GM23338 (cell line): ENCODE data around the gene SYT14. TPM values are rescaled to one million over a fixed set of nuclear protein-coding genes. Genes with fewer than 3 reads are reported as not detected.
"Not testable (repeated sequence)": the region's sequence is repeated elsewhere in the genome, so short reads cannot be mapped to it uniquely, and the experiment has no call there.

Source experiments
- ATAC-seq: fragments of 200-7000 bp; cut with Tn5 transposase; 3 replicates; pipeline ENCODE4 v1.9.1; 2020
- DNase-seq: peaks from one replicate; pipeline ENCODE4 v3.0.0-alpha.2; 2015; ENCODE audit warnings: low spot score
- H2AFZ ChIP-seq: fragments of 200-600 bp; sonication (generic); 2 replicates; pipeline ENCODE4 v1.8.0; 2016; ENCODE audit warnings: antibody characterized with exemption, mild to moderate bottlenecking, moderate library complexity
- H3F3A ChIP-seq: fragments of 200-600 bp; sonication (generic); replicated peaks from 2 replicates; pipeline ENCODE4 v1.8.0; 2017; ENCODE audit warnings: antibody characterized with exemption, mixed run types, low read depth
- H3K27ac ChIP-seq: fragments of 200-600 bp; sonication (generic); 2 replicates; pipeline ENCODE4 v1.6.1; 2016; ENCODE audit warnings: low read depth
- H3K27me3 ChIP-seq: fragments of 200-600 bp; sonication (generic); 2 replicates; pipeline ENCODE4 v1.8.0; 2016; ENCODE audit warnings: mild to moderate bottlenecking, mixed run types, moderate library complexity; ENCODE audit not compliant: insufficient read depth
- H3K36me3 ChIP-seq: fragments of 200-600 bp; sonication (generic); 2 replicates; pipeline ENCODE4 v1.8.0; 2016; ENCODE audit warnings: mild to moderate bottlenecking; ENCODE audit not compliant: insufficient read depth
- H3K4me1 ChIP-seq: fragments of 200-600 bp; sonication (generic); 2 replicates; pipeline ENCODE4 v1.8.0; 2016; ENCODE audit warnings: mild to moderate bottlenecking, moderate library complexity; ENCODE audit not compliant: insufficient read depth
- H3K4me2 ChIP-seq: fragments of 200-600 bp; sonication (generic); 2 replicates; pipeline ENCODE4 v1.7.1; 2017; ENCODE audit warnings: mixed run types
- H3K4me3 ChIP-seq: fragments of 200-600 bp; sonication (generic); 2 replicates; pipeline ENCODE4 v1.6.1; 2016; ENCODE audit warnings: mixed run types
- H3K79me2 ChIP-seq: fragments of 200-600 bp; sonication (generic); replicated peaks from 2 replicates; pipeline ENCODE4 v1.8.0; 2017; ENCODE audit warnings: mild to moderate bottlenecking; ENCODE audit not compliant: insufficient read depth
- H3K9me2 ChIP-seq: fragments of 200-600 bp; sonication (generic); 2 replicates; pipeline ENCODE4 v1.8.0; 2017; ENCODE audit not compliant: insufficient read depth
- H4K20me1 ChIP-seq: fragments of 200-600 bp; sonication (generic); replicated peaks from 2 replicates; pipeline ENCODE4 v1.8.0; 2017; ENCODE audit warnings: mild to moderate bottlenecking; ENCODE audit not compliant: insufficient read depth
- H3K27ac Mint-ChIP-seq: 2 replicates; pipeline ENCODE4 v1.8.0; 2020; ENCODE audit warnings: inconsistent platforms, mild to moderate bottlenecking, moderate library complexity, mixed read lengths
- H3K27me3 Mint-ChIP-seq: 3 replicates; pipeline ENCODE4 v1.8.0; 2022; ENCODE audit warnings: low read depth, mild to moderate bottlenecking, moderate library complexity, mixed read lengths, inconsistent platforms; ENCODE audit not compliant: insufficient read depth, poor library complexity
- H3K36me3 Mint-ChIP-seq: 3 replicates; pipeline ENCODE4 v1.8.0; 2021; ENCODE audit warnings: low read depth, mild to moderate bottlenecking, inconsistent platforms, moderate library complexity, mixed read lengths
- H3K4me1 Mint-ChIP-seq: 3 replicates; pipeline ENCODE4 v1.8.0; 2020; ENCODE audit warnings: mild to moderate bottlenecking, inconsistent platforms, mixed read lengths
- H3K4me3 Mint-ChIP-seq: 3 replicates; pipeline ENCODE4 v1.8.0; 2021; ENCODE audit warnings: moderate library complexity, mild to moderate bottlenecking, inconsistent platforms, mixed read lengths
- H3K9me3 Mint-ChIP-seq: 3 replicates; pipeline ENCODE4 v1.8.0; 2020; ENCODE audit warnings: moderate library complexity, mild to moderate bottlenecking, inconsistent platforms, mixed read lengths
- CTCF ChIP-seq, 2 experiments: fragments of 200-600 bp in 1 of 2; sonication (generic) in 1 of 2; conservative IDR thresholded peaks; 2 replicates each; pipeline versions ENCODE4 v1.5.1 to v1.6.1; 2016 to 2017; ENCODE audit warnings: antibody characterized with exemption in 2 of 2, low read depth in 2 of 2, mild to moderate bottlenecking in 2 of 2, moderate library complexity in 1 of 2
- ETS1 ChIP-seq: IDR thresholded peaks from 2 replicates; pipeline ENCODE4 v1.6.1; 2016; ENCODE audit warnings: antibody characterized with exemption
- EZH2 ChIP-seq: fragments of 200-600 bp; sonication (generic); IDR thresholded peaks from one replicate; pipeline ENCODE4 v1.8.0; 2017; ENCODE audit warnings: antibody characterized with exemption, mild to moderate bottlenecking, low read depth; ENCODE audit not compliant: unreplicated experiment
- EZH2phosphoT487 ChIP-seq: fragments of 200-600 bp; sonication (generic); IDR thresholded peaks from one replicate; pipeline ENCODE4 v1.8.1; 2018; ENCODE audit warnings: antibody characterized with exemption; ENCODE audit not compliant: unreplicated experiment
- JUNB ChIP-seq: IDR thresholded peaks from one replicate; pipeline ENCODE4 v1.6.1; 2016; ENCODE audit warnings: antibody characterized with exemption; ENCODE audit not compliant: unreplicated experiment
- NANOG ChIP-seq: IDR thresholded peaks from 2 replicates; pipeline ENCODE4 v1.6.1; 2016; ENCODE audit warnings: antibody characterized with exemption, borderline replicate concordance
- POLR2AphosphoS5 ChIP-seq: IDR thresholded peaks from 2 replicates; pipeline ENCODE4 v1.6.1; 2016; ENCODE audit warnings: antibody characterized with exemption, low read depth
- REST ChIP-seq: IDR thresholded peaks from one replicate; pipeline ENCODE4 v1.6.1; 2018; ENCODE audit warnings: antibody characterized with exemption; ENCODE audit not compliant: unreplicated experiment
- STAT1 ChIP-seq: IDR thresholded peaks from one replicate; pipeline ENCODE4 v1.6.1; 2016; ENCODE audit warnings: antibody characterized with exemption; ENCODE audit not compliant: unreplicated experiment
- ZNF331 ChIP-seq: fragments of 250-450 bp; sonication (Bioruptor Pico); IDR thresholded peaks from 2 replicates; pipeline ENCODE4 v1.5.0; 2020; ENCODE audit warnings: low read depth, mild to moderate bottlenecking, moderate library complexity
- polyA plus RNA-seq: library from polyadenylated mRNA; unstranded; fragments of >200 nt; fragmentation: Nextera tagmentation; extraction: Ambion mirVana; gene quantifications from 2 replicates; pipeline ENCODE4 v1.2.1, GENCODE V29; 2016
- total RNA-seq: library from RNA; depleted of rRNA; stranded (reverse); fragments of >200 nt; shearing (Covaris generic); gene quantifications from 2 replicates; pipeline ENCODE4 v1.2.3, GENCODE V29; 2014

The SYT14 gene
- total and polyA plus RNA-seq, 2 experiments from 2014 or later: 5.2 to 22.4 TPM

GRCh38 chr1:210049616-210050015, 111.6 kb downstream of the SYT14 start (continued):
- TF ChIP-seq REST (no peak), EZH2phosphoT487 (no peak), STAT1 (no peak), ETS1 (no peak), NANOG (no peak), EZH2 (no peak)

GRCh38 chr1:210050491-210050890, 112.5 kb downstream of the SYT14 start:
- not testable (repeated sequence) for H3F3A ChIP-seq, H3K4me2 ChIP-seq, DNase-seq, H3K4me3 ChIP-seq, H3K36me3 ChIP-seq, H3K4me1 Mint-ChIP-seq, H3K27me3 Mint-ChIP-seq, H3K9me3 Mint-ChIP-seq, H3K27me3 ChIP-seq, H3K79me2 ChIP-seq, H3K27ac Mint-ChIP-seq, H3K27ac ChIP-seq, H2AFZ ChIP-seq, H3K4me1 ChIP-seq, ATAC-seq, H3K9me2 ChIP-seq, H4K20me1 ChIP-seq, H3K4me3 Mint-ChIP-seq
- H3K36me3 Mint-ChIP-seq: peaks cover 32% of the 10 kb centered on the region

- Histone ChIP-seq H3K4me2 (no peak overlapping the region), H3K79me2 (no peaks in the 10 kb centered on the region), H3F3A (no peaks in the 10 kb centered on the region), H4K20me1 (no peaks in the 10 kb centered on the region), H3K4me1 (no peaks in the 10 kb centered on the region), H3K27me3 (no peaks in the 10 kb centered on the region), H3K9me2 (no peaks in the 10 kb centered on the region), H3K36me3 (no peaks in the 10 kb centered on the region), H3K27ac (no peak overlapping the region), H3K4me3 (no peak overlapping the region), H2AFZ (no peak overlapping the region)
- TF ChIP-seq CTCF (conservative IDR thresholded peaks at IDR 0.05; ENCODE audit: low read depth in 2 of 2) (no peak), STAT1 (no peak), EZH2 (no peak), ETS1 (no peak), EZH2phosphoT487 (no peak), POLR2AphosphoS5 (no peak), NANOG (no peak), ZNF331 (no peak), JUNB (no peak)
- Mint-ChIP-seq H3K27ac (no peak overlapping the region), H3K4me3 (no peak overlapping the region), H3K4me1 (no peaks in the 10 kb centered on the region; the same call in 2 of the 3 replicates), H3K36me3 (peaks cover 24% of the 10 kb centered on the region), H3K9me3 (peaks cover 3% of the 10 kb centered on the region; the same call in 1 of the 3 replicates), H3K27me3 (no peaks in the 10 kb centered on the region)
- ATAC-seq (no peak), DNase-seq (no peak)
Observed at GRCh38 chr1:210053126-210053525, 115.1 kb downstream of the SYT14 start.
